ENCODE data around the gene ITIH6.
"Not testable (repeated sequence)": the region's sequence is repeated elsewhere in the genome, so short reads cannot be mapped to it uniquely, and the experiment has no call there.

Gene ITIH6

DNA sequence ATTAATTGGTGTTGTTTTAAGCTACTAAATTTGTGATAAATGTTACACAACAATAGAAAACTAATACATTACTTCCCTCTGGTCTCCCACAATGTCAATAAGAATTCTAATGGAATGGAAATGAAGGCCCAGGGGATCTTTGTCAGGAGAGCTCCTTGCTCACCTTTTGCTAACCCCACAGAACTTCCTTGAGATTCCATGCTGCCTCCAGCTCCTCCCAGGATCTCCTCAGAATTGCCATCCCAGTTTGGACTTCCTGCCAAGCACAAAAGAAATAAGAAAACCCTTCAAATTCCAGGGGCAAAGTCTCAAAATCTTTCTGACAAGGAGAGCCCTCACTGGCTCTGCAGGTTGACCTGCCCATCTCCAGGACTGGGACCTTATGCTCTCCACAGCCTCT, 43.2 kb downstream of the ITIH6 start:
- in situ Hi-C loops (cut with MboI; ENCODE audit: low sequenced_read_pairs, unreplicated experiment): no loop called here
- TF ChIP-seq, protein P1, sequence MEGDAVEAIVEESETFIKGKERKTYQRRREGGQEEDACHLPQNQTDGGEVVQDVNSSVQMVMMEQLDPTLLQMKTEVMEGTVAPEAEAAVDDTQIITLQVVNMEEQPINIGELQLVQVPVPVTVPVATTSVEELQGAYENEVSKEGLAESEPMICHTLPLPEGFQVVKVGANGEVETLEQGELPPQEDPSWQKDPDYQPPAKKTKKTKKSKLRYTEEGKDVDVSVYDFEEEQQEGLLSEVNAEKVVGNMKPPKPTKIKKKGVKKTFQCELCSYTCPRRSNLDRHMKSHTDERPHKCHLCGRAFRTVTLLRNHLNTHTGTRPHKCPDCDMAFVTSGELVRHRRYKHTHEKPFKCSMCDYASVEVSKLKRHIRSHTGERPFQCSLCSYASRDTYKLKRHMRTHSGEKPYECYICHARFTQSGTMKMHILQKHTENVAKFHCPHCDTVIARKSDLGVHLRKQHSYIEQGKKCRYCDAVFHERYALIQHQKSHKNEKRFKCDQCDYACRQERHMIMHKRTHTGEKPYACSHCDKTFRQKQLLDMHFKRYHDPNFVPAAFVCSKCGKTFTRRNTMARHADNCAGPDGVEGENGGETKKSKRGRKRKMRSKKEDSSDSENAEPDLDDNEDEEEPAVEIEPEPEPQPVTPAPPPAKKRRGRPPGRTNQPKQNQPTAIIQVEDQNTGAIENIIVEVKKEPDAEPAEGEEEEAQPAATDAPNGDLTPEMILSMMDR (IDR thresholded peaks at IDR 0.05; ENCODE audit: borderline replicate concordance, control extremely low read depth, extremely low read depth, insufficient read depth, missing control alignments): no peak
- DNase-seq (ENCODE audit: low spot score): no peak

DNA sequence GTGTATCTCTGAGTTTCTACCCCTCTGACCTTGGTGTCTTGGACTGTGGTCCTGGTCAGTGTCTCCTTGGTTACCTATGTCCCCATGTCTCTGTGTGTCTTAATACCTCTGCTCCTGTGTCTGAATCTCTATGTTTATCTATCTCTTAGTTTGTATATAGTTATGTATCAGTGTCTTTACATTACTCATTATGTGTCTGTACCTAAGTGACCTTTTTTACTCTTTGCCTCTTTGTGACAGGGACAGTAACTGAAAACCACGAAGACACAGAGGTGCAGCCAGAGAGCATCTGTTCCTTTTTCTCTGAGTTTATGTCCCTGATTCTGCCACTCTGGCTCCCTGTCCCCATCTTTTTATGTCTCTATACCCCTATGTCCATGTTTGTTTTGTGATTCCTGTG, 49.4 kb downstream of the ITIH6 start:
- in situ Hi-C loops (cut with MboI; ENCODE audit: low sequenced_read_pairs, unreplicated experiment): no loop called here
- no peak for DNase-seq (ENCODE audit: low spot score)
- TF ChIP-seq, protein P1 (IDR thresholded peaks at IDR 0.05; ENCODE audit: borderline replicate concordance, control extremely low read depth, extremely low read depth, insufficient read depth, missing control alignments): no peak

DNA sequence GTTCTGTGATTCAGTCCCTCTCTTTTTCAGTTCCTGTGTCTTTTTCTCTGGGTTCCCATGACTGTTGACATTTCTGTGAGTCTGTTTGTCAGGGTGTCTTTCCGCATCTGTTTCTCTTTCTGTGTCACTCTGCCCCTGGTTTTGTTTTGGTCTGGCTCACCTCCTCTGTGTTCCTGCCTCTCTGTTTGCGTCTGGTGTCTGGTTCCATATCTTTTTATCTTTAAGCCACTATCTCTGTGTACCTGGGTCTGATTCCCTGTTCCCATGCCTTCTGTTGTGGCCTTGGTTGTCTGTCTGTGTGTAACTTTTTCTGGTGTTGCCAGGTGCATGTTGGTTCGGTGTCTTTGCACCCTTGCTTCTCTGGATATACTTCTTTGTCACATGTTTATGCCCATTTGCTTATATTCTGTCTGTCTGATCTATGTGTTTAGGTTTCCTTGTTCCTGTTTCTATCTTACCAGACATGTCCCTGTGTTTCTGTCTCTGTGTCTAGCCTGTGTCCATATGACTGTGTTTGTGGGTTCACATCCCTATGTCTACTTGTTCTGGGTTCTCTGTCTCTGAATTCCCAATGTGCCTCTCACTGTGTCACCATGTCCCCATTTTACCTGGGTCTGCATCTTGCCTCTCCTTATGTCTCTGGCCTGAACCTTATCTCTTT, 50.2 kb downstream of the ITIH6 start:
- no peak for DNase-seq (ENCODE audit: low spot score)
- in situ Hi-C loops (cut with MboI; ENCODE audit: low sequenced_read_pairs, unreplicated experiment): no loop called here
- TF ChIP-seq, protein P1 (IDR thresholded peaks at IDR 0.05; ENCODE audit: borderline replicate concordance, control extremely low read depth, extremely low read depth, insufficient read depth, missing control alignments): no peak

DNA sequence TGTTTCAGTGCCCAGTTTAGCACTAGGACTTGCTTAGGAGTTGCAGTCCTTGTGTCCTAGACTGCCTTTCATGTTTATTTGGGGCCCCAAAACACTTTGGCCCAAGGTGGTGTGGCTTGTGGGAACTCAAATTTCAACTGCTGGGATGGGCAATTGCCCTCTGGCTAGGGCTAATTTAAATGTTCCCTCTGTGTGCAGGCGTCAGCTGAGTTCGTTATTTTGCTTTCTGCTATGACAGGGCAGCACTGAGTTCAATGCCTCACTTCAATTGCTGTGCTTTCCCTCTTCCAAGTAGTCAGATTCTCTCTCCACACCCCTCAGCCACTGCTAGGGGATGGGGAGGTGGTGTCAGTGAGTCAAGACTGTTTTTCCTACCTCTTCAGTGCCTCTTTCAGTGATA, 51.1 kb downstream of the ITIH6 start:
- TF ChIP-seq, protein P1 (IDR thresholded peaks at IDR 0.05; ENCODE audit: borderline replicate concordance, control extremely low read depth, extremely low read depth, insufficient read depth, missing control alignments): no peak
- no peak for DNase-seq (ENCODE audit: low spot score)
- in situ Hi-C loops (cut with MboI; ENCODE audit: low sequenced_read_pairs, unreplicated experiment): no loop called here

DNA sequence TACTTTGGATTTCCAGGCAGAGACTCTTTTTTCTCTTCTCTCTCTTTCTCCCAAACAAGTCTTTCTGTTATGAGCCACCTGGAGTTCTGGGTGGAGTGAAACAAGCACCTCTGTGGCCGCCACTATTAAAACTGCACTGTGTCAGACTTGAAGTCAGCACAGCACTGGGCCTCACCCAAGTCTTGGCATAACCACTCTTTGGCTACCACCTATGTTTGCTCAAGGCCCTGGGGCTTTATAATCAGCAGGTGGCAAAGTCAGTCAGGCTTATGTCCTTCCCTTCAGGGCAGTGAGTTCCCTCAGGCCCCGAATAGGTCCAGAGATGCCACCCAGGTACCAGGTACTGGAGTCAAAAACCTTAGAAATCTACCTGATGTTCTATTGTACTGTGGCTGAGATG, 52.4 kb downstream of the ITIH6 start:
- in situ Hi-C loops (cut with MboI; ENCODE audit: low sequenced_read_pairs, unreplicated experiment): no loop called here
- no peak for DNase-seq (ENCODE audit: low spot score)
- TF ChIP-seq, protein P1 (IDR thresholded peaks at IDR 0.05; ENCODE audit: borderline replicate concordance, control extremely low read depth, extremely low read depth, insufficient read depth, missing control alignments): no peak

DNA sequence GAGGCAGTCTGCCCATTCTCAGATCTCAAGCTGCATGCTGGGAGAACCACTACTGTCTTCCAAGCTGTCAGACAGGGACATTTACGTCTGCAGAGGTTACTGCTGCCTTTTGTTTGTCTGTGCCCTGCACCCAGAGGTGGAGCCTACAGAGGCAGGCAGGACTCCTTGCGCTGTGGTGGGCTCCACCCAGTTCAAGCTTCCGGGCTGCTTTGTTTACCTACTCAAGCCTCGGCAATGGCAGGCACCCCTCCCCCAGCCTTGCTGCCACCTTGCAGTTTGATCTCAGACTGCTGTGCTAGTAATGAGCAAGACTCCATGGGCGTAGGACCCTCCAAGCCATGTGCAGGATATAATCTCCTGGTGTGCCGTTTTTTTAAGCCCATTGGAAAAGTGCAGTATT, 59.5 kb downstream of the ITIH6 start:
- in situ Hi-C loops (cut with MboI; ENCODE audit: low sequenced_read_pairs, unreplicated experiment): not testable (repeated sequence)

DNA sequence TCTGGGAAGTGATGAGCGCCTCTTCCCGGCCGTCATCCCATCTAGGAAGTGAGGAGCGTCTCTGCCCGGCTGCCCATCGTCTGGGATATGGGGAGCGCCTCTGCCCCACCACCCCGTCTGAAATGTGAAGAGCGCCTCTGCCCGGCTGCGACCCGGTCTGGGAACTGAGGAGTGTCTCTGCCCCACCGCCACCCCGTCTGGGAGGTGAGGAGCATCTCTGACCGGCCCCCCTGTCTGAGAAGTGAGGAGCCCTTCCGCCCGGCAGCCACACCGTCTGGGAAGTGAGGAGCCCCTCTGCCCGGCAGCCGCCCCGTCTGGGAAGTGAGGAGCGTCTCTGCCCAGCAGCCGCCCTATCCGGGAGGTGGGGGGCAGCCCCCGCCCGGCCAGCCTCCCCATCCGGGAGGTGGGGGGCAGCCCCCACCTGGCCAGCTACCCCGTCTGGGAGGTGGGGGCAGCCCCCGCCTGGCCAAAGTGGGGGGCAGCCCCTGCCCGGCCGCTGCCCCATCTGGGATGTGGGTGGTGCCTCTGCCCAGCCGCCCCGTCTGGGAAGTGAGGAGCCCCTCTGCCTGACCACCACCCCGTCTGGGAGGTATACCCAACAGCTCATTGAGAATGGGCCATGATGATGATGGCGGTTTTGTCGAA, 61.6 kb downstream of the ITIH6 start:
- DNase-seq (ENCODE audit: low spot score); in situ Hi-C loops (cut with MboI; ENCODE audit: low sequenced_read_pairs, unreplicated experiment): not testable (repeated sequence)

More for the DNA sequence above, 59.5 kb downstream of the ITIH6 start:
- not testable (repeated sequence) for DNase-seq (ENCODE audit: low spot score)

All from GM13976 (cell line).